Globus pallidus (tissue), 1 donor: ENCODE data around the gene MAGI3.
"Not testable (repeated sequence)": the region's sequence is repeated elsewhere in the genome, so short reads cannot be mapped to it uniquely, and the experiment has no call there.

Source experiments
- DNase-seq: peaks from one replicate; pipeline ENCODE4 v3.0.0-alpha.2; 2015; ENCODE audit warnings: low spot score

The MAGI3 gene

DNA sequence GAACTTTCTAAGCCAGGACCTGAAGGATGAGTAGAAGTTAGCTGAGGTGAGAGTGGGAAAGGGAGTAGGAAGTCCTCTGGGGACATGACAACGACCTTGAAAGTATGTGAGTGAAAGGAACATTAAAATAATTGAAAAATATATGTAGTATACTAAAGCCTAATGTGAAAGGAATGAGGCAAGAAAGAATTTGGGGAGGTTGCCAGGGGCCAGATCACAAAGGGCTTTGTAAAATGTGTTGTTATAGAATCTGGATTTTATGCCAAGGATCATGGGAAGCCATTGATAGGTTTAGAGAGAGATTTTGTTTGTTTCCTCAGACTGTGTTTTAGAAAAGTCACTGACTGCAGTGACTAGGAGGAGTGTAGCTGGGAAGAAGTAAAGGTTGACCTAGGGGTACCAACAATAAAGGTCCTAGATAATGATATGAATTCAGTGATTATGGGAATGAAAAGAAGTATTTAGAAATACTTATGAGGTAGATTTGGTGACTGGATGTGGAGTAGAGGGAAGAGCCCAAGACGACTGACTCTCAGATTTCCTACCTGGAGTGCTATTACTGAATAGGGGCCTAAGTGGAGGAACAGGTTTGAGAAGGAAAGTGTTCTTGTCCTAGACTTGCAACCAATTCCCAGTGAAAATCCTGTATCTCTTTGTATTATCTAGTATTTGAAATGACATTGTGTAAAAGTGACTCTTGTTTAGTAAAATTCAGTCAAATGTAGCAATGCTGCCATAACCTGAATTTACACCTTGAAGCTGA is 189.1 kb downstream of the MAGI3 start:
- no peak for DNase-seq

DNA sequence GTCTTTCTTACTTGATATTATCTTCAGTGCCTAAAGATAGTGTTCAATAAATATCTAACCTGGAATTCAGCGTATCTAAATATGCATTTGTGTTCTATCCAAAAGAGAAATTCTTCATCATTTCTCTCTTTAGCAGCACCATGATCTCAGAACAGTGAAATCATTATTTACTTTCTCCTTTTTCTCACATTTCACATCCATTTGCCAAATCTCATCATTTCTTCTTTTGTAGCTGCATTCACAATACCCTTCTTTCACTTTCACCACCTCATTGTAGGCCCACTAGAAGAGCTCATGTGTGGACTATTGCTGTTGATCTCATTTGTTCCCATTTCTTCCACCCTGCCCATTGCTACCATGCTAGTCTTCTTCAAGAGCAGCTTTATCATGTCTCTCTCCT is 191.0 kb downstream of the MAGI3 start:
- DNase-seq, result no peak

DNA sequence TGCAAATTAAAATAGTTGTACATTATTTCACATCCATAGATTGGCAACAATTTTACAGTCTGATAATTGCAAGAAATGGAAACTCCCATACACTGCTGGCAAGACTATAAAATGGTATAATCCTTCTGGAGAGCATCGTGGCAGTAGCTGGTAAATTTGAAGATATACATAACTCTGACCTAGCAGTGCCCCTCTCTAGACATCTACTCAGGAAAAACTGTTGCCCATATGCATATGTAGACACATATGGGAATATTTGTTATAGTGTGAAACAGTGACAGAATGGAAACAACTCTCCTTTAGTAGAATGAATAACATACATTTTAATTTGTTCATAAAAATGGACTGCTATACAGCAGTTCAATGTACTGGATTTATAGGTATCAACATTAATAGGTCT is 191.8 kb downstream of the MAGI3 start:
- DNase-seq, result no peak

DNA sequence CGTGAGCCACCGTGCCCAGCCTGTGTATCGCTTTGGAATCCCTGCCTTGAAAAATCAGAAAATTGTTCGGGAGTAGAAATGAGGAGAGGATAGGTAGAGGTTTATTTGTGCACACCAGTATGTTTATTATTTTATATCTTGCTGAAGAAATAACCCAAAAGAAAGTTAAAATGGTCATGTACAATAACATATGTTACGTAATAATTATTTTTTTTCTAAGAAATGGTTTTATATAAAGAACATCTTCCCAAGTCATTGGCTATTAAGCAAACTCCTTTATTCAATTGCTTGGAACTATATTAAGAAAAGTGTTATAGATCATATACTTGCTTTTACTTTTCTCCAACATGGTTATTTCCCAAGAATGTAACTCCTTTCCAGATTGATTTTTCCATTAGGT is 197.2 kb downstream of the MAGI3 start:
- DNase-seq, result no peak

DNA sequence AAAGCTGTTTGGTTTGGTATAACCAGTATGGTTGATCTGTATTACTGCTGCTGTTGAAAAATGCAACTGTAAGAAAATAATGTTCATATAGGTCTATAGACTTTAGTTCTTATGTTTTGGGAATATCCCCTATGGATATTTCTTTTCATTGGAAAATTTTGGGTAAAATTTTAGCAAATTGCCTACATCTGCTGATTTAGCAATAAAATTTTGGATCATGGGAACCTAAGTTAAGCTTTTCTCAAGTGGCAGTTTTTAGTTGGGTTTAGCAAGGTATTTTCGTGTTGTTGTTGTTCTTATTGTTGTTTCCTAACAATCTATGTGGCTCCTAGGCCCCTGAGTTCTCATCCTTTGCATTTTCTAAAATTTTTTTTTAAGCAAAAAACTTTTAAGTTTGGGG is 201.9 kb downstream of the MAGI3 start:
- no peak for DNase-seq

DNA sequence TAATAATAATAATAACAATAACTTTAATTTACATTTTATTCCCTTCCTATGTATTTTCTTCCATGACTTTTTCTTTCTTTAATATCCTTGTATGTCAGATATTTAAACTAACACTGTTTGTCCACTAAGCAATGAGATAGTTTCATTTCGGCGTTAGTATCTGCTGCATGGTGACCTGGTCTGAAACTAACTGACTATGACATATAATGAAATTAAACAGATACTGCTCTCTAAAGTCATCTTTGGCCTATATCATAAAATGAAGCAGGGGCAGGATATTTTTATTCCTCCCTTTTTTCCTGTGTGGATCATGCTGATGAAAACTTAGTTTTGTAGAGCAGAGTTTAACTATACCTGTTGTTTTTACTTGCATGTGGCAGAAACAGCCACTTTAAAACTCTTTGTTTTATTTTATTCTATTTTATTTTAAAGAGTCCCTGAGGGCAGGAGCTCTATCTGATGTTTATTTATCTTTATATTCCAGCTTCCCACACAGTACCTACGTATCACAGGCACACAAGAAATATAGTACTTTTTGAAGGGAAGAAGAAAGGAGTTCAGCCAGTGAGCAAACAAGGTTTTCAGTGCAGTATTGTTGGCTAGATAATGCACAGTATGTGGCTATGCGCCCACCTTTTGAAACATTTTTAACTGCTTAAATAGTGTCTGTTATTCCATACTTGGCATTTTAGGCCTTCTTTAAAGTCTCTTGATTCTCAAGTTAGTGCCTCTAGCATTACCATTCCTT is 203.4 kb downstream of the MAGI3 start:
- no peak for DNase-seq

DNA sequence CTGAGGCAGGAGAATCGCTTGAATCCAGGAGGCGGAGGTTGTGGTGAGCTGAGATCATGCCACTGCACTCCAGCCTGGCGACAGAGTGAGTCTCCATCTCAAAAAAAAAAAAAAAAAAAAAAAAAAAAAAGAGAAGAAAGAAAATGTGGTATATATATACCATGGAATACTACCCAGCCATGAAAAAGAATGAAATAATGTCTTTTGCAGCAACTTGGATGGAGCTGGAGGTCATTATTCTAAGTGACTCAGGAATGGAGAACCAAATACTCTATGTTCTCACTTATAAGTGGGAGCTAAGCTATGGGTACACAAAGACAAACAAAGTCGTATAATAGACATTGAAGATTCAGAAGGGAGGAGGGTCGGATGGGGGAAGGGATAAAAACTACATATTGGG is 214.2 kb downstream of the MAGI3 start:
- DNase-seq, result not testable (repeated sequence)

DNA sequence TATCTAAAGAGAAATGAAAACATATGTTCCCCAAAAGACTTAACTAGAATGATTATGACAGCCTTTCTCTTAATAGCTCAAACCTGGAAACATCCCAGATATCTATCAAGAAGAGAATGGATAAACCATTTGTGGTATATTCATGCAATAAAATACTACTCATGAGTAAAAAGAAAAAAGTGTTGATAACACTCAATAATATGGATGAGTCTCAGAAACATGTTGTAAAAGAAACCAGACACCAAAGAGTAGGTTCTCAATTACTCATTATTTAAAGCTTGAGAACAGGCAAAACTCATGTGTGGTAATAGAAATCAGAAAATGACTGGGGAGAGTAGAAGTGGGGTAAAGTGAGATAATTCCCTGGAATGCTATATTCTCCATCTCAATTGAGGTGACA is 214.8 kb downstream of the MAGI3 start:
- DNase-seq, result no peak

DNA sequence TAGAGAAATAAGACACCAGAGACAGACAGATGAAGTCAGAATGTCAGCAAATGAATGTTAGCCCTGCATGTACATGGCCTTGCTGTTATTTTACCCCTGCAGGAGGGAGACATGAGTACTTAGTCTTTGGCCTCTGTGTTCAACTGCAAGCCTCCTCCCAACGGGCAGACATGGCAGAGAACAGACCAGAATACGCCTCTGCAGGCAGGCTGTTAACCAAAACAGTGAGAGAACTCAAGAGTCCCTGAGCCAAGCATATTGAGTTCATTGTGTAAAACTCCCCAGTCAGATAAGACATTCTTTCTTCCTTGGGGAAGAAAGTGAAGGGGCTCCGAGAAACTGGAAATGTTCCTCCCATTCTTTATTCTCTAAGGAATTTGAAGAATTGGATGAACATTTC is 218.1 kb downstream of the MAGI3 start:
- no peak for DNase-seq

DNA sequence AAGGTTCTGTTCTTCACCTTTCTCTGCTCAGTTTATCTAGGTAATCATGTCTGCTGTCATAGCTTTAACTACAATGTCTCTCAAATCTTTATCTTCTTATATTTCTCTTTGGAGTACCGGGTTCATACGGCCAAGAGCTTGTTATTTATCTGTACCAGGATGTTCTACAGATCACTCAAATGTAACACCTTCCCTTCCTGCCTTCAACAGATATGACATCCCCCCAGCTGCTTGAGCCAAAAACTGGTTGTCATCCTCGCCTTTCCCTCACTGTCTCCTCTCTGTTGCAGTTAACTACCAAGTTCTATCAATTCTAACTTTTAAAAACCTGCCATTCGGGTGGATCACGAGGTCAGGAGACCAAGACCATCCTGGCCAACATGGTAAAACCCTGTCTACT is 220.1 kb downstream of the MAGI3 start:
- no peak for DNase-seq

DNA sequence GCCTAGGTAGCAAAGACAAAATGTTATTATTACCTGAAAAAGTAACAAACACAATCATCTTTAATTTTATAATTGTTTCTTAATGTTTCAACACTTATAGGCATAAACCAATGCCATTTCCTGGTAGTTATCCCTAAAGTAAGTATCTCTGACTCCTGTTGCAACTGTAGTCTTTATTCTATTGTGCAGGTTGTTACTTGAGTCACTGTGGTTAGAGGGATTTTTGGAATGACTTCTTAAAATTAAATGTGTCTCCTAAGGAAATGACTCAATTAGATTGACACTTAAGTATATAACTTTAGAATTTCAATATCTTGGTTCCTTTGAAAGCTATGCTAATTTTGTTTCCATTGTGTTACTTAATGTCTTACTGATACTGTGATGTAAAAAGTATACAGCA is 225.1 kb downstream of the MAGI3 start:
- no peak for DNase-seq

DNA sequence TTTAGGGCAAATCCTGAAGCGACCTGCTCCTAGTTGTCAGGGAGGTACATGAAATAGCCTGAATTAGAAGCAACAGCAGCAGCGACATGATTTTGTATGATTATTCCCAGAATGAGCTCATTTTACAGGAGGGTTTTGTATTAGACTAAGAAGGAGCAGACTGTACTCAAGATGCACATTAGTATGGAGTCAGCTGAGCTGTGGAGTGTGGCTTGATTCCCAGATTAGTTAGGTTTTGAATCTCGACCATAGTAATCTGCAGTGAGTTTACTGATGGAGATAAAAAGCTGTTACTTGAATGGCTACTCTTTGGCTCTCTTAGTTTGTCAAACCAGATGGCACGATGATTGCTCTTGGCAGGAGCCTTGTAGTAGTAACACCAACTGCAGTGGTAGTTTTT is 225.8 kb downstream of the MAGI3 start:
- DNase-seq, result peak; percentile 9

DNA sequence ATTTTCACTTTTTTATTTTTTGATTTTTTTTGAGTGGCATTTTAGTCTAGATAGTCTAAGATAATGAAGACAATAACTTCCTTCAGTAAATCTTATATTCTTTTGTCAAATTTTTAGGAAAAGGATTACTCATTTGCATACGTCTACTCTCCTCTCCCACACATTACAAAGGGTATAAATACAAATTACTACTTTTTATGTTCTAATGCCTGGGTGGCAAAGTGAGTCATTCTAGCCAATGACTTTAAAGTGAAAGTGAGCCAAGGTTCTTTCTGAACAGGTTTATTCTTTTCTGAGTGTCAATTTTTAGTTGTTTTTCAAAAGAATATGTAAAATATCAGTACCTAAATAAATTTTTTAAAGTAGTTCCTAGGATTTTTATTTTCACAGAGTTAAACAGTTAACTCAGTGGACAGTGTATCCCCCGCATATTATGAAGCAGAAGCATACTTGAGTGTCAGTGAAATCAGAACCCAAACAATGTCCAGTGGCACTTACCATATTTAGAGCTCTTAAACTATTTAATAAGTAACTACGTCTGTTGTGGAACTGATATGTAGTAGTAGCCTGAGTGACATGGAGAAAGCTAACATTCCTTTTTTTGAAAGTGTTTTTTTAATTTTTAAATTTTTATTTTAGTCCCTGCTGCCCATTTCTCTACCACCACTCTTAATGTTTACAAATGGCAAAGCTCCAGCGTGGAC is 227.3 kb downstream of the MAGI3 start:
- DNase-seq, result no peak

DNA sequence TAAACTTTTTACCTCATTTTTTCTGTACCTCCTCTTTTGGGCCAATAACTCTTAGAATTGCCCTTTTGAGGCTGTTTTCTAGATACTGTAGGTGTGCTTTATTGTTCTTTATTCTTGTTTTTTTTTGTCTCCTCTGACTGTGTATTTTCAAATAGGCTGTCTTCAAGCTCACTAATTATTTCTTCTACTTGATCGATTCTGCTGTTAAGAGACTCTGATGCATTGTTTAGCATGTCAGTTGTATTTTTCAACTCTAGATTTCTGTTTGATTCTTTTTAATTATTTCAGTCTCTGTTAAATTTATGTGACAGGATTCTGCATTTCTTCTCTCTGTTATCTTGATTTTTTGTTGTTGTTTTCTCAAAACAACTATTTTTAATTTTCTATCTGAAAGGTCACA is 238.7 kb downstream of the MAGI3 start:
- DNase-seq, result no peak

DNA sequence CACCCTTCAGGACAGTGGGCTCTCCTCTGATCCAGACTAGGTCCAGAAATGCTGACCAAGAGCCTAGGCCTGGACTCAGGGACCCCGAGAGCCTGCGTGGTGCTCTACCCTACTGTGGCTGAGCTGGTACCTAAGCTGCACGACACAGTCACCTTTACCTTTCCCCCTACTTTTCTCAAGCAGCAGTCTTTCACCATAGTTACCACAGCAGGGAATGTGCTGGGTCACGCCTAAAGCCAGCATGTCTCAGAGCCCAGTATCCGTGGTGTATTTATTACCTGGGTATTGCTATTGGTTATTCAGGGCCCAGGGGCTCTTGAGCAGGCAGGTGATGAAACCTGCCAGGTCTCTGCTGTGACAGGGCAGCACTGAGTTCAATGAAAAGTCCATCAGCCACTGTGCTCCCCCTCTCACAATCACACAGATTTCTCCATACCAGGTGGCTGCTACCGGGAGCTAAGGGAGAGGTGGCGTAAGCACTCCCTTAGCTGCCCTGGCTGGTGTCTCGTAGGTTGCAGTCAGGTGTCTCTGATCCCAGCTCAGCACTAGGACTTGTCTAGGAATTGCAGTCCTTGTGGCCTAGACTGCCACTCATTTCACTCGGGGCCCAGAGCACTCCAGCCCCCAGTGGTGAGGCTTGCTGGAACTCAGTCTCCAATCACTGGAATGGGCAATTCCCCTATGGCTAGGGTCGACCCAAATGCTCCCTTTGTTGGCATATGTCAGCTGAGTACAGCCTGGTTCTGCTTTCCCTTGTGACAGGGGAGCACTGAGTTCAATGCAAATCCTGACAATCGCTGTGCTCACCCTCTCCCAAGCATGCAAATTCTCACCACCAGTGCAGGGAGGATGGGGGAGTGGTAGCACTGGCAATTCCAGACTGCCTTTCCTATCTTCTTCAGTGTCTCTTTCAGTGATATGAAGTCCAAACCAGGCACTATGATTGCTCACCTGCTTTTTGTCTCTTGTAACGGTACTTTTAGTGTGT is 240.3 kb downstream of the MAGI3 start:
- DNase-seq, result no peak

DNA sequence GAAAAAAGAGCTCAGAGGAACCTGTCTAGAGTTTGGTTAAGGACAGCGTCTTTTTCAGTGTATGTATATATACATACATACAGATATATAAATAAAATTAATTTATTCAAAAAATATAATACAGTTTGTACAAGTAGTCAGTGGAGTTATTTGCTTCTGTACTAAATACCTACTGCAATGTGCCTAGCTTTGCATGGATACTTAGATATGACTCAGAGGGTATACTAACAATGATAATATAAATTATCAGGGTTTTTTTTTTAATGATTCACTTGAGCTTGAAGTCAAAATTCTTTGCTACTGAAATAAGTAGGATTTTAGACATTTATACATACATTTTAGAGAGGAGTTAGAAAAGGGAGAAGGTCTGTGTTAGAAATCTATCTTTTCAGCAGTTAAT is 251.1 kb downstream of the MAGI3 start:
- DNase-seq, result no peak

DNA sequence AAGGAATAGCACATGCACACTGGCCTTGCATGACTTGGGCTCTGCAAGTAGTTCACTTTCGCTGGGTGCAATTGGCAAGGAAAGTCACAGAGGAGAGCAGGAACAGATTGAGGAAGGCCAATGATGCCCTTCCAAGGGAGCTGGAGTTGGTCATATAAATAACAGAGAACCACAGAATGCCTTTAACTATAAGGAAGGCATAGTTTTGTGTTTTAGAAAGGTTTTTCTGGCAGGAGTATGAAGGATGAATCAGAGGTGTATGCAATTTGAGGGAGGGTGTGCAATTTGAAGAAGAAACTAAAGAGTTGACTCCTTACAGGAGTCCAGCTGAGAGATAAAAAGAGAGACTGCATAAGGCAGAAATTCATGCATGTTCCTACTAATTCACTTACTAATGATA is 256.8 kb downstream of the MAGI3 start:
- DNase-seq, result no peak

DNA sequence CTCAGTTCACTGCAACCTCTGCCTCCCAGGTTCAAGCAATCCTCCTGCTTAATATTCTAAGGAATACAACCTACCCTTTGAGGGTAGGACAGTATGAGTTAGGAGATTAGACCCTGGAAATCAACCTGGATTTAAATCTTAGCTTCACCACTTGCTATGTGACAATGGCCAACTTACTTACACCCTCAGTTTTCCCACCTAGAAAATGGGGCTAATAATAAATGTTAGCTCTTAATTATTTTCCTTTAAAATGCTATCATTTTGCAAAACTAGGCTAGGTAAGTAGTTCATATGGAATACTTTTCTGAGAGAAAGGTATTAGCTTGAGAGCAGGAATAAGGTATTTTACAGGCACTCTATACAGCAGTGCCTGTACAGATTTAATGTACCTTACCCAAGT is 258.2 kb downstream of the MAGI3 start:
- DNase-seq, result no peak

DNA sequence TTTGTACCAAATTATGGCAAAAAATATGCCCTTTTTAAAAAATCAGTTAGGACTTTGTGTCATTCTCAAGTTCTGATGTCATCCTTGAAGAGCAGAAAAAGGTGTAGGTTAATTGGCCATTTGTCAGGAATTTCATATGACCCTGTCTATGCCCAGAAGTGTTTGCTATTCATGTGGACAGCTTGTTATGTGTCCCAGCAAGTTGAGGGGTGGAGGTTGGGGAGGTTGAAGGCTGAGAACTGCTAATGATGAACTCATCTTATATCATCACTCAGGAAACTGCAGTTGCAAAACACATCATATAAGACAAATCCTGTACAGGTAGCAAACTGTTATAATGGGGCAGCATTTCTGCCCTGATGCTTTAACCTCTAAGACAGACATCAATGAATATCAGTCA is 262.5 kb downstream of the MAGI3 start:
- no peak for DNase-seq

DNA sequence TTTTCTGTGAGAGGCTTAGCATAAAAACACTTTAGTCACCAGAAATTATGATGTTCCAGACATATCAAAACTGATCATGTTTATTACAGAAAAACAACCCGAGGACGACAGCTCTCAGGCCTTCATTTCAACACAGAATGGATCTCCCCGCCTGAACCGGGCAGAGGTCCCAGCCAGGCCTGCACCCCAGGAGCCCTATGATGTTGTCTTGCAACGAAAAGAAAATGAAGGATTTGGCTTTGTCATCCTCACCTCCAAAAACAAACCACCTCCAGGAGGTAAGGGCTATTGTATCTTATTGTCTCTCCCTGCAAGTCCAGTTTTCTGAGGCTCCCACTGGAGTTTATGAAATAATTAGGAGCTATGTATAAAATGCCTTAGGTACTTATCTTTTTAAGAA is 263.4 kb downstream of the MAGI3 start:
- DNase-seq, result no peak

DNA sequence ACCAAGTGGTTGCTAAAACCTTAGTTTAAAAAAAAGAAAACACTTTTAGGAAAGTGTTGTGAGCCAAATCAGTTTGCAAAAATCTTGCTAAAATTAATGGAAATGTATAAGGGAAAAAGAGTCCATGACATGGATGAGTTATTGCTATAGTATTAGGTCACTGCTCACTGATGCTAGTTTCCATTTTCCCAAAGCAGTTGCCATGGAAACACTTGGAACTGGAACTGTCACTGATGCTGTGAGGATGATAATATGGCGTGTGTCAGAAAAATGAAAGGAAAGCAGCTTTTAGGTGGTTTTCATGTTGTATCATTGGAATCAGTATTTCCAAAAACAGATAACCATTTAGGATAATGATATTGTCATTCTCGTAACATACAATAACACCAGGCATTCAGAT is 264.6 kb downstream of the MAGI3 start:
- DNase-seq, result no peak

DNA sequence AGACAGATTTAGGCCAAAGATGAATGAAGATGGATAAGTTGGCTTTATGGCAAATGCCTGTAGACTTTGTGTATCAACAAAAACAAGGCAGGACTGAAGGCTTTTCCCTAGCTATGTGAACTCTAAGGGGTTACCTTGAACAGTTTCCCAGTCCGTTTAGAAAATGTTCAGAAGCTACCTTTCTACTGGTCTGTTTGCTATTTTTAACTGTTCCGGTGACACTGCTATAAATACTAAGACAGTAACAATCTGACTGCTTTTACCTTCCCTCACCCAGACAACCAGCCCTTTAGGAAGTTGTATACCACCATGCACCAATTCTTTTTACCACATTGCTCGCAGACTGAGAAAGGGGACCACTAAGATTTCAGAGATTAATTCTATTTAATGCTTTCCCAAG is 266.8 kb downstream of the MAGI3 start:
- DNase-seq, result no peak
